GM12865 (cell line): ENCODE results near the gene PLG.
"Not testable (repeated sequence)": the region's sequence is repeated elsewhere in the genome, so short reads cannot be mapped to it uniquely, and the experiment has no call there.

ENCODE experiments used
- DNase-seq: peaks from one replicate; pipeline ENCODE4 v3.0.0; 2010; ENCODE audit warnings: low read depth
- H3K4me3 ChIP-seq: 2 replicates; pipeline ENCODE4 v1.5.1; 2011; ENCODE audit warnings: mild to moderate bottlenecking, low read depth, low read length, control low read depth
- TF ChIP-seq, protein P1 (sequence below): IDR thresholded peaks from 2 replicates; pipeline ENCODE4 v1.5.1; 2011; ENCODE audit warnings: low read length, control low read depth, low read depth, inconsistent platforms; ENCODE audit not compliant: insufficient read depth; ENCODE audit errors: missing control alignments

Gene PLG

DNA sequence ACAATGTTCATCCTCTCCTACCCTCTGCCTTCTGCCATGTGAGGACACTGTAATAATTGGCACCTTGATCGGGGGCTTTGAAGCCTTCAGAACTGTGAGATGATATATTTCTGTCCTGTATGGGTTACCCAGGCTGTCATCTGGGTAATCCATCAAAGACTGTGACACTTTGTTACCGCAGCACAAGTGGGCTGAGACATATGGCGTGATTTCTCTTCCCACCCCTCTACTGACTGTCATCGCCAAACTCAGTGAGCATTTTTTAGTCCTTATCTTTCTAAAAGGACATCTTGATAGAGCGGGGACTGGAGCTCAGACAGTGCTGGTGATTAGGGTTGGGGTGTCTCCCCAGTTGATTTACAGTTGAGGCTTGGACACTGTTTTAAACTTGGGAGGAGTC, 10.4 kb upstream of the PLG start:
- DNase-seq = no peak
- TF ChIP-seq, protein P1, sequence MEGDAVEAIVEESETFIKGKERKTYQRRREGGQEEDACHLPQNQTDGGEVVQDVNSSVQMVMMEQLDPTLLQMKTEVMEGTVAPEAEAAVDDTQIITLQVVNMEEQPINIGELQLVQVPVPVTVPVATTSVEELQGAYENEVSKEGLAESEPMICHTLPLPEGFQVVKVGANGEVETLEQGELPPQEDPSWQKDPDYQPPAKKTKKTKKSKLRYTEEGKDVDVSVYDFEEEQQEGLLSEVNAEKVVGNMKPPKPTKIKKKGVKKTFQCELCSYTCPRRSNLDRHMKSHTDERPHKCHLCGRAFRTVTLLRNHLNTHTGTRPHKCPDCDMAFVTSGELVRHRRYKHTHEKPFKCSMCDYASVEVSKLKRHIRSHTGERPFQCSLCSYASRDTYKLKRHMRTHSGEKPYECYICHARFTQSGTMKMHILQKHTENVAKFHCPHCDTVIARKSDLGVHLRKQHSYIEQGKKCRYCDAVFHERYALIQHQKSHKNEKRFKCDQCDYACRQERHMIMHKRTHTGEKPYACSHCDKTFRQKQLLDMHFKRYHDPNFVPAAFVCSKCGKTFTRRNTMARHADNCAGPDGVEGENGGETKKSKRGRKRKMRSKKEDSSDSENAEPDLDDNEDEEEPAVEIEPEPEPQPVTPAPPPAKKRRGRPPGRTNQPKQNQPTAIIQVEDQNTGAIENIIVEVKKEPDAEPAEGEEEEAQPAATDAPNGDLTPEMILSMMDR = no peak
- H3K4me3 ChIP-seq = no peak overlapping the region

DNA sequence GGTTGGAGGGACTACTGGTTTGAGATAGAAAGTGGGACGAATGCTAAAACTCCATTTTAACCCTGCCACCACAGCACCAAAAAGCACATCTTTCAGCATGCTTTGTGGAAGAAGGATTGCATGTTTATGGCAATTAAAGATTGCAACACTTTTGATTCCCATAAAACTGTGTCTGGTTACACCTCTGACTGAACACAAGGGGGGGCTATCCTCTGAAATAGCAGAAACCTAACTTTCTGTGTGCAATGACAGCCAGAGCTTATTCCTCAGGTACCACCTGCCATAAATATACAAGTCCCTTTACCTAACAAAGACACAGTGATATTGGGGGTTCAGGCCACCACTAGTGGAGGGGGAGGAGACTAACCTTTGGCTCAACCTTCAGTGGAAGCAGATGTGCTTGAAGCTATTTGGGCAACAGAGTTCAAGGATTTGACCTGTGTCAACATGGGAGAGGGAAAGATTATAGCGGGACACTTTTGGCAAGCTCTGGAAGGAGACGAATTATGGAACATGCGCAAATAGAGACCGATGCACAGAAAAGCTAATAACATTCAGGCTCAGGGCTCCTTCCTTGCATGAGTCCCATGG, 9.6 kb upstream of the PLG start:
- DNase-seq = peak; percentile 8
- TF ChIP-seq, protein P1 = peak; percentile 25

DNA sequence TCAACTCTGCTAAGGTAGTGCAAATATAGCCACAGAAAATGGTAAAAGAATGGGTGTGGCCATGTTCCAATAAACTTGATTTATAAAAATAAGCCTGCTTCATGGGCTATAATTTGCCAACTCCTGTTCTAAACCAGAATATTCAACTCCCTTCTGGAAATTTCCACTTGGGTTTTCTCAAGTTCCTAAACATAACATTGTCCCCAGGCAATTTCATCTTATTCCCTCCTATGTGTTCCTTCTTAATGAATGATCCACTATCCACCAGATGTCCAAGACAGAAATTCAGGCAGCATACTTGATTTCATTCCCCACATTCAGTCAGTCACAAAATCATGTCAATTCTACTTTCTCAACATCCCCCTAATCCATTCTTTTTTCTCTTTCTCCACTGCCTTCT, 7.0 kb upstream of the PLG start:
- not testable (repeated sequence) for DNase-seq, H3K4me3 ChIP-seq

More for the DNA sequence above, 9.6 kb upstream of the PLG start:
- H3K4me3 ChIP-seq = no peak overlapping the region

DNA sequence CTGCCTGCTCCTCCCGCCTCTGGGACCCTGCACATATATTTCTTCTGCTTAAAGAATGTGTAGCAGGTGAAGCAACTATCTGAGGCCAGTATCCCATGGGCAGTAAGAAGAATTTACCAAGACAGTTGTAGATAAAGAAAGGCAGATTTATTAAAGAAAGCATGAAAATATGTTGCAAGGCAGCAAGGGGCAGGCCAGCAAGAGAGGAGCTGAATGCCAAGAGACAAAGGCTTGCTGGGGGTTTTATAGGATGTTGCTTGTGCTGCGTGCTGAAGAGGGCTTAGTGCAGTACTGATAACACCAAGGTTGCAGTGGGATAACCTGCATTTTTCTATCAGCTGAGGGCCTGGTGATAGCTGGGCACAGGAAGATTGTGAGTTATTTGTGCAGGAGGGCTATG, 6.4 kb upstream of the PLG start:
- H3K4me3 ChIP-seq, DNase-seq: not testable (repeated sequence)

DNA sequence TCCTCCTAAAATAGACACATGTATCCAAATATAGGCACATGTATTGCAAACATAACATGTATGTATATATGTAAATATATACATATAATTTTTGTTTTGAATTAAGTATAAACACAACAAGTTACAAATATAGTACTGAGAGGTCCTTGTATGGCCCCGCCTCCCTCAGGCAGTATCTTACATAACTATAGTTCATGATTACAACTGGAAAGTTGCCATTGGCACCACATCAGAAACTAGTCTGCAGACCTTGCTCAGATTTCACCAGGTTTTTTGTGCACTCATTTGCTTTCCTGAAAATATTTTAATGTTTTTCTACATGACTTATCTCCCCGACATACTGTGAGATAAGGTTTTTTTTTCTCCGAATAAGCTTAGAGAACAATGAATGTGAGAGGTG, 5.2 kb upstream of the PLG start:
- not testable (repeated sequence) for DNase-seq, H3K4me3 ChIP-seq

DNA sequence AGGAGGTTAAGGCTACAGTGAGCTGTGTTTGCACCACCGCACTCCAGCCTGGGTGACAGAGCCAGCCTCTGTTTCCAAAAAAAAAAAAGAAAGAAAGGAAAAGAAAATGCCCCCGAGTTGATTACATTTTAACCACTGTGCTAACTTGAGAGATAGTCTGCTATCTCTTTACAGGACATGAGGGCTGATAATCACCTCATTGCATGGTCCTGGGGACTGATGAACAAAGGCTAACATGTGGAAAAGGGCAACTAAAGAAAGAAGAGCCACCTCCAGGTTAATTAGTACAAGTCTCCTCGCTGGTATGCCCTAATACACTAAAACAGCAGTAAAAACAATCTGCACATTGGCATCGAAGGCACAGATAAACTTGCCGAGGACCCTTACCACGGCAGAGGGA, 4.2 kb upstream of the PLG start:
- TF ChIP-seq, protein P1 = no peak
- no peak overlapping the region for H3K4me3 ChIP-seq
- DNase-seq = no peak

DNA sequence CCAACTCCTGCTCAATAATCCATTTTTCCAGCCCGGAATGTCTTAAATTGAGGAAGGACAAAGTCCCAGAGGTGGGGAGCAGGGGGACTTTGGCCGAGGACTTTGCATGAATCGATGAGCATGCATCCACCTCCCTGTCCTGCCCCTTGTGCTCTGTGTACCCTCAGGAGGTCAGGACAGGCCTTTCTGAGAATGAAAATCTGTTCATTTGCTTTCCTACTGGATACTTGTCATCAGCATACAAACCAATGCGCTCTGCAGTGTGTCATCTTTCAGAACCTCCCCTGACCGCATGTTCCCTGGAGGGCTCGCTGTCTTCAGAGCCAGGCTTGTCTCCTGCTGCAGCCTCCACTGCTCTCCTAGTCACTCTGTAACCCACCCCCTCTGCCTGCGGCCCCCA, 2.6 kb downstream of the PLG start:
- DNase-seq, H3K4me3 ChIP-seq: not testable (repeated sequence)

DNA sequence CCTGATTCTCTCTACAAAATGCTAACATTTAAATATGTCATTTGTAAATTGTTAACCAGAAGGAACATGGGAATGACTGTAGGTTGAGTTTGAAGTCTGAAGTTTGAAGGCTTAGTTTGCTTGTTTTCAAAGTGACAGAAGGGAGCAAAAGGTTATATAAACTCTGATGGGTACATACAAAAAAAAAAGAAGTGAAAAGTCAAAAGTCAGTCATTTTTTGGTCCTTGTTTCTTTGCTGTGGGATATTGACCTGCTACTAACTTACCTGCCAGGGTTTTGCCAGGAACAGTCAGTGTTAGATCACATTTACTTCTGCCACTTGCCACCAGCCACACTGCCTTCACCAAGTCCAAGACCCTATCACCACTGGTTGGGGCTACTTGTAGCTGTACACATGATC, 6.9 kb downstream of the PLG start:
- not testable (repeated sequence) for H3K4me3 ChIP-seq, DNase-seq

DNA sequence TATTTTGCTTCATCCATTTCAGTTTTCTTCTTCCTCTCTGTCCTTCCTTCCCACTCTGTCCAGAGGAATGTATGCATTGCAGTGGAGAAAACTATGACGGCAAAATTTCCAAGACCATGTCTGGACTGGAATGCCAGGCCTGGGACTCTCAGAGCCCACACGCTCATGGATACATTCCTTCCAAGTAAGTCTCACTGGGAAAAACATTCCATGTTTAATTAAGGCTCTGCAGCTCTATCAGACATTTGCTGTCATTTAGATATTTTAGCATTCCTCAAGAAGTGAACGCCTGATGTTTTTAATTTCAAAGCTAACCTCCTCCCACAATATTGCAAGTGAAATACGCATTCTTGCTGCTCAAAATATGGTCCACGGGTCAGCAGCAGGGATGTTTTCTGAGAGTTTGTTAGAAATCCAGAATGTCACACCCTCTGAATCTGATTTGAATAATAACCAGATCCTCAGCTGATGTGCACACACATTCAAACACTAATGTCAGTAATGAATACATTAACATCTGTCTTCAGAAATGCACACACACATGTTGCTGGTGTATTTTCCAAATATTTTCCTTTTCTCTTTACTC, 12.8 kb downstream of the PLG start:
- DNase-seq = no peak
- H3K4me3 ChIP-seq = no peak overlapping the region
- TF ChIP-seq, protein P1 = no peak

DNA sequence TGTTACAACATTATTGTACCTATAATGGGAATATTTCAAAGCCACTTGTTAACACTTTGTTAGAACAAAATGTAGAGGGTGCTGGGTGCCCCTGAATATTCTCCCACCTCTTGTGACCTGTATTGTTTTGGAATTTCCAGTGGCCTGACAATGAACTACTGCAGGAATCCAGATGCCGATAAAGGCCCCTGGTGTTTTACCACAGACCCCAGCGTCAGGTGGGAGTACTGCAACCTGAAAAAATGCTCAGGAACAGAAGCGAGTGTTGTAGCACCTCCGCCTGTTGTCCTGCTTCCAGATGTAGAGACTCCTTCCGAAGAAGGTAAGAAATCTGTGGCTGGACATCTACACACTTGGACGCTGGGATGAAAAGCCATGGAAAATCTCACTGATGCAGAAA, 28.9 kb downstream of the PLG start:
- TF ChIP-seq, protein P1 = peak; percentile 44
- DNase-seq = peak; percentile 20
- no peak overlapping the region for H3K4me3 ChIP-seq
